GM18498 (cell line): ENCODE results near the gene GPR65.
"Not testable (repeated sequence)": the region's sequence is repeated elsewhere in the genome, so short reads cannot be mapped to it uniquely, and the experiment has no call there.

Experiments used
- ATAC-seq: cut with Tn5 transposase; IDR thresholded peaks from one replicate; pipeline ENCODE4 v1.9.1; 2021; ENCODE audit warnings: mild to moderate bottlenecking, moderate library complexity; ENCODE audit not compliant: unreplicated experiment

The GPR65 gene

GRCh38 chr14:88002421-88003075 lies 2.4 kb upstream of the GPR65 start:
- peak; percentile 18 for ATAC-seq

- ATAC-seq = no peak
These were observed 1.5 kb upstream of the GPR65 start for GRCh38 chr14:88003425-88003824.

DNA sequence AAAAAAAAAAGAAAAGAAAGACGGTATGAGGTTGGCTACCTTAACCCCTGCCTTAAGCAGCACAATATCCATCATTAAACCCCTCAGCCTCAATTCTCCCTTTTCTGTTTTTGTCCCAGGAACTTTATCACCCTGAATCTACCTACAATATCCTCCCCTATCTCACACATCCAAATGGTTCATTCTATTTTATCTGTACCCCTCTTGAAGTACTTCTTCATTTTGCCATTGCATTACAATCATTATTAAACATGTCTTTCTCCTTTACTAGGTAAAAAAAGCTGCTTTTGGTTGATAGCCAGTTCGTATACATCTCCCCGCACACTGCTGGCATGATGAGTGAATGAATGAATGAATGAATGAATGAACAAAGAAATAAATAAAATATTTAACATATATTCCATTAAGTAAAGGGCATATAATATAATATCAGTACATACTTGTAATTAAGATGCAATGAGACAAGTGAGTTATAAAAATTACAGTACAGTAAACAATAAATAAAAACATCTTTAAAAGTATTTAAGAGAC lies 364 bp upstream of the GPR65 start:
- ATAC-seq = no peak

GRCh38 chr14:88005978-88006851 lies 1.3 kb downstream of the GPR65 start:
- peak; percentile 91 for ATAC-seq

- ATAC-seq = no peak
These were observed 2.7 kb downstream of the GPR65 start for GRCh38 chr14:88007608-88008007.

DNA sequence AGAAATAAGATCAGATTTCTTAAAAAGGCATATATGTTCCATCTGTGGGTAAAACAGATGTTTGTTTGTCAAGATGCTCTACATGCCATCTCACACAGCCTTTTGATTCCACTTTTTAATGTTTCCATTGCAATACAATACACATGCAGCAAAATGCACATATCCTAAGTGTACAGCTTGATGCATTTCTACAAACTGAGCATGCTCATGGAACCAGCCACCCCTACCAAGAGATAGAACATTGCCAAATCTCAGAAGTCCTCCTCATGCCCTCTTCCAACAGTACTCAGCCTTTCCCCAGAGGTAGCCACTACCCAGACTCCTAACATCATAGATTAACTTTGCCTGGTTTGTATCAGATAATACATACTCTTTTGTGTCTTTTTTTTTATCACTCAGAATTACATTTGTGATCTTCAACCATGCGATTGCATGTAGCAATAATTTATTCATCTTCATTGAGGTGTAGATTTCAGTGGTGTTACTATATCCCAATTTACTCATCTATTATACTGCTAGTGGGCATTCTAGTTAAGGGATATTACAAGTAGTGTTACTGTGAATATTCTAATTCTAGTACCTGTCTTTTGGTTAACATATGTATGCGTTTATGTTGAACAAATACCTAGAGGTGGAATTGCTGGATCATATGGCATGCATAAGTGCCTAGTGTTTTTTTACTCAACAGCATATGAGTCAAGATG lies 3.3 kb downstream of the GPR65 start:
- no peak for ATAC-seq

DNA sequence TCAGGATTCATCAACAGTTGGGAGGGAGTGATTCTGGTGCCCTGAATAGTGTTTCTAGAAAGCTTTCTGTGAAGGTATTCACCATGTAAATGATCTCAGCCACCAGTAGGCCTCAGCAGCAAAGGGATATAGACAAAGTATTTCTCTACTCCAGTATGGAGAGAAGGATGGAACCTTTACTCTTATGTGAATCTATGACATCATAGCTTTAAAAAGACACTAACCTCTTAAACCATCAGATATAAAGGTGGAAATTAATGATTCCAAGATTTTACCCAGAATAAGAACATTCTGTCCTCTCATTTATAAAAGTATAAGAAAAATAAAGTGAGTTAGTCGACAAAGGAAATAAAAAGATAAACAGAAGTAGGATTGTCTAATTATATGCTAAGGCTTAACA lies 4.6 kb downstream of the GPR65 start:
- ATAC-seq = no peak

DNA sequence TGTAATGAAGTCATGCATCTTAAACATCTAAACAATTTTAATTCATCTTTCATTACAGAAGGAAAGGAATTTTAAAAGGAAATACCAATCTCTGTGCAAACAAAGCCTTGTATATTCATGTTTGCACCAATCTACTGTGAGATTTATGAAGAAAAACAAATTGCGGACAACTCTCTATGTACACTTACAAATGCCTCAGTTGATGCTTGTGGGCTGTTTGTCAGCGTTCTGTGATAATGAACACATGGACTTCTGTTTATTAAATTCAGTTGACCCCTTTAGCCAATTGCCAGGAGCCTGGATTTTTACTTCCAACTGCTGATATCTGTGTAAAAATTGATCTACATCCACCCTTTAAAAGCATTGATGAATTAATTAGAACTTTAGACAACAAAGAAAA lies 5.4 kb downstream of the GPR65 start:
- no peak for ATAC-seq

DNA sequence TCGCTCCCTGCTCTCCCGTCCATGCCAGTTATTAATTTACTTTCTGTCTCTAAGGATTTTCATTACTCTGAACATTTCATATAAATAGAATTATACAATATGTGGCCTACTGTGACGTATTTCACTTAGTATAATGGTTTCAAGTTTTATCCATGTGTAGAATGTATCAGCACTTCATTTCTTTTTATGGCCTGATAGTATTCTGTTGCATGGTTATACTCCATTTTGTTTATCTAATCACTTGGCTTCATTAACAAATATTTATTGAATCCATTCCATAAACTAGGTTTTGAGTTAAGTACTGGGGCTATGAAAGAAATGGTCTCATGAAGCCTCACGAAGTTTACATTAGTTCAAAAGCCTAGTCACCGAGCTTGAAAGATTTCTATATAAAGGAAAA lies 7.6 kb downstream of the GPR65 start:
- ATAC-seq = no peak

DNA sequence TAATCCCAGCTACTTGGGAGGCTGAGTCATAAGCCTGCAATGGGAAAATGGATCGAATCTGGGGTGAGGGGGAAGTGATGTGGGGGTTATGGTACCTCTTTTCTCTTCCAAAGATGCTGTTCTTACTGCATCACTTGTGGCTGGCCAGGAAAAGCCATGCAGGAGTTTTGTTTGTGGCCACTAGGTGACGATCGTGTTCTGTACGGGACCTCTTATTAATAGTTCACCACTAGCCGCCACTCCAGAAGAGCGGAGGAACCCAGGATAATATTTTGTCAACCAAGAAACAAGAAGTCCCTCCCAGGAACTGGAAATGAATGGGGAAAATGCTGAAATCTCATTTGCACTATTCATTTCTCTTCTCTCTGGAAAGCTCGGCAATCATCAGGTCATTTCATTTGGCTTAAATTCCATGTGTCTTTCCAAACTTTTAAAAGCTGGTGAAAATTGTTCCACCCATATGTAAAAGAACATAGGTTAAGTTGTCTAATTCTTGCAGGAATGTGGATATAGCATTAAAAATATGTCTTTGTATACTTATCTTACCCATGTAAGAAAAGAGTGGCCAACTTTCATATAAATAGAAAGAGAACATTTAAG lies 8.9 kb downstream of the GPR65 start:
- peak; percentile 91 for ATAC-seq

- no peak for ATAC-seq
These were observed 11.8 kb downstream of the GPR65 start for GRCh38 chr14:88016768-88017167.

DNA sequence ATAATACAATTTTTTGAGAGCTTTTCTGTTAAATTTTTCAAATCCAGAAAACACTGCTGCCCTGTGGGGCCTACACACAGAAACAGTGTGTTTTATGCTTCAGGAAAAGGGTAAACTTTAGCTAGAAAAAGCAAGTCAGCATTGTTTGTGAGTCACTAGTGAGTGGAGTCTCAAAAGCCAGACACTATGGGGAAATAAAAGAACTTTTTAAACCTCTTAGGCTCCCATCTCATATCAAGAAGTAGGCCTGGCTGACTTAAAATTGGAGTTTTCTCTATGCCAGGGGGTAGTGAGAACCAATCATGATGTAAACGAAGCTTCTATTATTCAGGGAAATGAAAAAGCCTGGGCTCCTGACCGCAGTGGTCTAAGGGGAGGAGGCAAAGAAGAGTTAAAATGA lies 12.6 kb downstream of the GPR65 start:
- no peak for ATAC-seq

DNA sequence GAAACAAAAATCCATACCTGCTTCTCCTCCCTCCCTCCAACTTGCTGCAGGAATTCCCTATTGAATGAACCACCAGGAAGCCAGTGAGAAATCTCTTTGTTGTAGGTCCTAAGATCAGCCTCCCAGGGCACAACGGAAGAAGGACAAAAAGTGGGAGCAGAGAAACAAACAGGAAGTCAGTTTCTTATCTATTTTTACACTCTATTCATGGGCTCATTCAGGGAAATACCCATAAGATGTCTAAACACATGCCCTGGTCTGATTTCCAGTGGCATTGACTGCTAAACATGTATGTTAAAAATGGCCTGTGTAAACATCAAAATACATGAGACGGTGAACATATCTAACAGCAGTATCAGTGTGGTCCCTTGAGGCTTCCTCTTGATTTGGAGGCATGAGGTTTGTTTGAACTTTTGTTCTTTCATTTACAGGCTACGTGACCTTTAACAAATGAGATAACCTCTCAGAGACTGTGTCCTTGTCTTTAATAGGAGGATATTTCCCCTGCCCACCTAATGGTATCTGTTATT lies 18.8 kb downstream of the GPR65 start:
- no peak for ATAC-seq

- ATAC-seq = not testable (repeated sequence)
These were observed 19.5 kb downstream of the GPR65 start for GRCh38 chr14:88024252-88025086.

- no peak for ATAC-seq
These were observed 20.4 kb downstream of the GPR65 start for GRCh38 chr14:88025313-88025712.

- ATAC-seq = peak; percentile 49
These were observed 22.0 kb downstream of the GPR65 start for GRCh38 chr14:88026890-88027289.

DNA sequence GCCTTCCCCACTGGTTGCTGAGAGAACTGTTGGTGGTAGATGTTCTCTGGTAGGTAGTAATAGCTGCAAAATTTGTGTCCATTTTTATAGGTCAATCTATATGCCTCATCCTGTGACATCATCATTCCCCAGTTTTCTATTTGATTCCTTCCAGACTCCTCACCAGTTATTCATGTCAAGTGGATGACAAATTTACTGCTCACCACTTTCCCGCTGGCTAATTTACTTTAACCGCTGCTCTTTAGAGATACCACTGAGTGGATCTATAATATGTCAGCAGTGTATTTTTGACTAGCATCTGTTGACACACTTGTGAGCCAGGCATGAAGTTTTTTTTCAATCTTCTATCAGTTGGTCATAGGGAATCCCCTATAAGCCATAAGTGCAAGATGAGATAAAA lies 24.6 kb downstream of the GPR65 start:
- no peak for ATAC-seq

GRCh38 chr14:88030079-88030478 lies 25.1 kb downstream of the GPR65 start:
- ATAC-seq = no peak

DNA sequence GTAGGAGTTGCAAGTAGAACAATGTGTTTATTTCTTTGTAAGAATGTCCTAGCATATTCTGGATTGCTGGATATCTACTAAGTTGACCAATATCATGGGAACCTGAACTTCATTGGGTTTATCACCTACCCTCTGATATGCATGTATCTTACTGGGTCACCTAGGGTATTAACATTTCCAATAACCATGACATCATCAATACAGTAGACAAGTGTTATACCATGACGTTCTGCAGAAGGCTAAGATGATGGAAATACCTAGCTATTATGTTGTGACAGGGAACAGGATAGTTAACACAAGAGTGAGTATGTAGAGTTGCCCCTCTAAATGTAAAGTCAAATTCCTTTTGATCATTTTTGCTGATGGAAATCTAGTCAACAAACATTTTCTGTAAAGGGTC lies 26.0 kb downstream of the GPR65 start:
- ATAC-seq = no peak

GRCh38 chr14:88032373-88032772 lies 27.4 kb downstream of the GPR65 start:
- no peak for ATAC-seq
